Kidney capillary endothelial cell (primary cell): Measurements from ENCODE around the gene HLCS.

Experiments used
- DNase-seq: peaks from one replicate; pipeline ENCODE4 v3.0.0-alpha.2; 2018; ENCODE audit warnings: low spot score

The HLCS gene

GRCh38 chr21:36985751-36986594, 19.5 kb upstream of the HLCS start:
- DNase-seq: no peak

GRCh38 chr21:36981977-36982700, 15.7 kb upstream of the HLCS start:
- DNase-seq: no peak

DNA sequence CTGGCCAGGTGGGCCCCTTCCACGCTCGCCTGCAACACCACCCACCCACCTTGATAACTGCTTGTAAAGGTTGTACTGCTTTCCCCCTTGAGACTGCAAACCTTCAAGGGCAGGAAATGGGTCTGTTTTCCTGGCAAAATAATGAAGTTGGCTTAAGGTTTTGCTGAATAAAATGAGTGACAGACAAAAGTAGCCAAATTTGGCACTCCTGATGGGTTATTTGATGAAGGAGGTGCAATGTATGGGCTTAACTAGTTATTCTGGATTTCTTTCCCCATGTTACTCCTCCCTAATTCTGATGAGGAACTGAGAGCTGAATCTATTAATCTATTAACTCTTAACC, 14.6 kb upstream of the HLCS start:
- no peak for DNase-seq

DNA sequence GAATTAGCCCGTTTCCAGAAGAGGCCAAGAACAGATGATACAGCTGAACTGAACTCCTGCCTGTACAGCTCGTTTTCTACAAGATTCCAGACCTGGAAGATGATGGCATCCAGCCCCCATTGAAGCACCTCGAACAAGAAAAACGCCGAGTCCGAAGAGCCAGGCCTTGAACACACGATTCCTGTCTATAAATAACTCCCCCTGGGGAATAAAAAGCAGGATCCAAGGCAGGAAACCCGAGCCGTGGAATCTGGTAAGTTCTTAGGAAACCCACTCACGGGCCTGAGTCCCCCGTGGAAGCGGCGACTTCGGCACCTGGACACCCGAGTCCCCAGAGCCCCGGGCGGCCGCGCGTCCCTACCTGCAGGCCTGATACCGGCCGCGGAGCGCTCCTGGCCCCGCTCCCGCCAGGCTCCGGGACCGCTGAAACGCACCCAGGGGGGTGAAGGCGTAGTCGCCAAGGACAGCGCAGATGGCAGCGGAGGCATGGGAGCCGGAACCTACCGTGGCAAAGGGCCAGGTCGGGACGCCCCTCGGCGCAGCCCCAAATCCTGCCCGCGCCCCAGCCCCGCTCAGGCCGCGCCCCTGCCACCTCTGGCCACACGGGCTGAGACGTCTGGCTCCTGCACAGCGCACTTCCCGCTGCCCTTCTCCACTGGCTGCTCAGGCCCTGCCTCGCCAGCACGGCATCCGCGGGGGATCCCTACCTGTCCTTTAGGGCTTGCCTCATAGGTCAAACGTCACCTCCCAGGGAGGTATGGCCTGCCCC, 14.0 kb upstream of the HLCS start:
- no peak for DNase-seq

GRCh38 chr21:36976882-36977651, 10.6 kb upstream of the HLCS start:
- DNase-seq: peak; percentile 74

DNA sequence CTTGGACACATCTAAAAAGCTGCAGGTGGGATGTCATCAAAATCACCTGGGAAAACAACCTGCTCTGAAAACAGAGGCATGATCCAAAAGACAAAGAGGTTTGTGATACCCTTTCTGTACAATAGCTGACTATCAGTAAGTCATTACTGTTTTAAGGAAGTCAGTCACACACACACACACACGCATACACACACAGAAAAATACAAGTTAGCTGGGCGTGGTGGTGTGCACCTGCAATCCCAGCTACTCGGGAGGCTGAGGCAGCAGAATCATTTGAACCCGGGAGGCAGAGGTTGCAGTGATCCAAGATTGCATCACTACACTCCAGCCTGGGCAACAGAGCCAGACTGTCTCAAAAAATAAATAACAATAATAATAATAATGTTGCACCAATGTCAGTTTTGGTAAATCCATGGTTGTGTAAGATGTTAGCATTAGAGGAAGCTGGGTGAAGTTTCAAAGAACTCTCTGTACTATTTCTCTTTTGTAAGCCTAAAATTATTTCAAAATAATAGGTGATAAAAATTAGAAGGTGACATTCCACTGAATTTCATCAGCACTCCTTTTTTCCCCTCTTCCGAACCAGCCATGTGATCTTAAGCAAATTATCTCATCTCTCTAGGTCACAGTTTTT, 9.9 kb upstream of the HLCS start:
- DNase-seq: no peak

DNA sequence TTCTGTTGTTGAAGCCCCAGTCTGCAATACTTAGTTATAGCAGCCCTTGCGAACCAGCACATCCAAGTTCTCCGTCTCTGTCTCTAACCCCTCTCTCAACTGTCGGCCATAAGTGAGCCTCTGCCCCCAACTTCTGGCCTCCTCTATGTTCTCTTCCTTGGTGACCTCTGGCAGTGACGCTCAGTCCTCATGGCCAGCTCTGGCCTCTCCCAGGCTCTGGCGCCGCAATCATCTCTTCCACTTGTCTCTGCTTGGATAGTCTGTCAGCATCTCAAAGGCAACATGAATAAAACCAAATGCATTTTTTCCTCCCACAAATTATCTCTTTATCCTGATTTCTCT, 8.4 kb upstream of the HLCS start:
- no peak for DNase-seq

DNA sequence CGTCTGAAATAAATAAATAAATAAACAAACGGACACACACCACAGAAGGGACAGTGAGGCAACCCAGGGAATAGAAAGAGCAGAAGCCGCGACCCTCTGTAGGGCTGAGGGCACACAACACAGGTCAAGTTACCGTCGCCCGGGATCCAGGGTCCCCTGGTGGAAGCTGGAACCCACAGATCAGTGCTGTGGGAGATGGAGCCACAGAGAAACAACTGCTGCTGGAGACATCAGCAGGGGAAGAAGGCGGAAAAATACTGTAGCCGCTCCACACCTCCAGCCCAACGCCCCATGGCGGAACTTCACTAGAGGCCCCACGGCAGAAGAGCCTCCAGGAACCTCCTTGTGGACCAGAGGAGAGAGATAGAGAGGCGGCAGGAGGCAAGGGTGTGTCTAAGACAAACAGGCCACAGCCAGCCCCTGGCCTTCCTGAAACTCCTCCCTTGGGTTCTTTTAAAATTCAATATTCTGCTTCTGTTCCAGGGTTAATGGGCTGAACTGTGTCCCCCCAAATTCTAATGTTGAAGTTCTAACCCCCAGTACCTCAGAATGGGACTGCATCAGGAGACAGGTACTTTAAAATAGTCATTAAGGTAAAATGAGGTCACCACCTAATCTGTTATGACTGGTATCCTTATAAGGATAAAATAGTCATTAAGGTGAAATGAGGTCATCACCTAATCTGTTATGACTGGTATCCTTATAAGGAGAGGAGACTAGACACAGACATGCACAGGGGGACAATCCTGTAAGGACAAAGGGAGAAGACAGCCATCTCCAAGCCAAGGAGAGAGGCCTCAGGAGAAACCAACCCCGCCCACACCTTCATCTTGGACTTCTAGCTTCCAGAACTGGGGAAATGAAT, 7.7 kb upstream of the HLCS start:
- no peak for DNase-seq

DNA sequence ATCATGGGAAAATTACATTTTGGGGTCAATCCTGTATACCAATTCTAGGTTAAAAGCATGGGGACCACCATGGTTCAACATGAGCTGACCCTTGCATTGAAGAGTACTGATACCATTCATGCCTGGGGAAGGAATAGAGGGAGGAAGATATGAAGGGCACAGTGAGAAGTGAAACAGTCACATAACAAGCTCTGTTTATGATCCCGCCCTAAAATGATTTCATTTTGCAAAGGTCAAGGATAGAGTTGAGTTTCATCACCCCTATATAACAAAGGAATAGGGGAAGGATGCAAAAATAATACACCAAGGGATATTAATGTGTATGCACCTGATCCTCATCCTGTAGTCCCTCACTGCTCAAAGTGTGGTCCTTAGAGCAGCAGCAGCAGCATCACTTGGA, 2.5 kb upstream of the HLCS start:
- no peak for DNase-seq

DNA sequence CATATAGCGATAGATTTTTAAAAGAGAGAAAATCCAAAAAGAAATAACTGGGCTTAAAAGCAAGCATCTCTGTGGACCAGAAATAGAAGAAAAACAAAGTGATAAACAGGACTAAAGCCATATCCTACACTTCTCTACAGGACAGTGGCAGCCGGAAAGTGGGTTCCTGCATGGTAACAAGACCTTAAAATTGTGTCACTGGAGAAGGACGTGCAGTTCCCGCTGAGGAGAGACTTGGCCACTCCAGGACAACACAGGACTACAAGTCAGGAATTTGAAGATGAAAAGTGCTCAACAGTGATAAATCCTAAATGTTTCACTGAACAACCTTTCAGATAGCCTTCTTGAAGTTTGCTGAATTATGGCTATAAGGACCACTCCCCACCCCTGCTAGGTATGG, 1.9 kb upstream of the HLCS start:
- DNase-seq: no peak

DNA sequence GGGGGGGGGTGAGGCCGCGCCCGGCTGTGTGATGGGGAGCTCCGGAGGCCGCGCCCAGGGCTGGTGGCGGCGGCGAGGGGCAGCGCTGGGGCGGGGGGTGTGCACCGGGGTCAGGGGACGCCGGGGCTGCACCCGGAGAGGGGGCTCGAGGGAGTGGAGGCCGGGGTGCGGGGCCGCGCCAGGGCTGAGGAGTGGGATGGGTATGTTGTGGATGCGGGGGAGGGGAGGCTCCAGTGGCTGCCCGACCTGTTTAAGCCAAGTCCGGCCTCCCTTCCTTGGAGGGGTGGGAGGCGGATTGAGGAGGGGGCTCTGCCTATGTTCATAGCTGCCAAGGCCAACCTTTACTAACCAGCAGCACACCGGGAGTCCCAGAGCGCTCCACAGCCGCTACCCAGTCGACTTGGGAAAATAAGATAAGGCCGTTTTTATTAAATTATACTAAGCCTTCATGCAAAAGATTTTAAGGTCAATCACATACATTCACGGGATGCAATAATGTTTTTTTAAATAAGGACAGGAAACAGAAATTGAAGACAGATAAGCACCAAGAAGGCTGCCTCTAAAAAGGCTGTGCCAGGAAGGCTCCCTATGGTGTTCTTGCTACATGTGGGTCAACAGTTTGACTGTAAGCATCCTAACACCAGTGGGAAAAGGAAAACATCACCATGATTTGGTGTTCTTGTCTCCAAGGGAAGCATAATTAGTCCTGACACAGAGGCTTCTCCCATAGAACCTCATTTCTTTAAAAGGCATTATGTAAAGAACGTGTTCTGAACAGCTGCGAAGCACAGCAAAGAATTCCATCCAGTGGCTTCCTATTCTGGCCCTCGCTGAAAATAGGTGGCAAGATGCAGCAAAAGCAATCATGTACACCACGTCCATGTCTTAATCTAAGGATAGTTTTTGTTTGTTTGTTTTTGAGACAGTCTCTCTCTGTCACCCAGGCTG, 626 bp upstream of the HLCS start:
- no peak for DNase-seq

DNA sequence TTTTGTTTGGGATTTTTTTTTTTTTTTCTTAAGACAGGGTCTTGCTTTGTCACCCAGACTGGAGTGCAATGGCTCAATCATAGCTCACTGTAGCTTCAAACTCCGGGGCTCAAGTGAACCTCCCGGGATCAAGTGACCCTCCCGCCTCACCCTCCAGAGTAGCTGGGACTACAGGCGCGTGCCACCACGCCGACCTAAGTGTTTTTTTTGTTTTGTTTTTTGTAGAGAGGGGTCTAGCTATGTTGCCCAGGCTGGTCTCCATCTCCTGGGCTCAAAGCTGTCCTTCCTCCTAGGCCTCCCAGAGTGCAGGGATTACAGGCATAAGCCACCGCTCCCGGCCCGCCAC, 776 bp downstream of the HLCS start:
- no peak for DNase-seq

DNA sequence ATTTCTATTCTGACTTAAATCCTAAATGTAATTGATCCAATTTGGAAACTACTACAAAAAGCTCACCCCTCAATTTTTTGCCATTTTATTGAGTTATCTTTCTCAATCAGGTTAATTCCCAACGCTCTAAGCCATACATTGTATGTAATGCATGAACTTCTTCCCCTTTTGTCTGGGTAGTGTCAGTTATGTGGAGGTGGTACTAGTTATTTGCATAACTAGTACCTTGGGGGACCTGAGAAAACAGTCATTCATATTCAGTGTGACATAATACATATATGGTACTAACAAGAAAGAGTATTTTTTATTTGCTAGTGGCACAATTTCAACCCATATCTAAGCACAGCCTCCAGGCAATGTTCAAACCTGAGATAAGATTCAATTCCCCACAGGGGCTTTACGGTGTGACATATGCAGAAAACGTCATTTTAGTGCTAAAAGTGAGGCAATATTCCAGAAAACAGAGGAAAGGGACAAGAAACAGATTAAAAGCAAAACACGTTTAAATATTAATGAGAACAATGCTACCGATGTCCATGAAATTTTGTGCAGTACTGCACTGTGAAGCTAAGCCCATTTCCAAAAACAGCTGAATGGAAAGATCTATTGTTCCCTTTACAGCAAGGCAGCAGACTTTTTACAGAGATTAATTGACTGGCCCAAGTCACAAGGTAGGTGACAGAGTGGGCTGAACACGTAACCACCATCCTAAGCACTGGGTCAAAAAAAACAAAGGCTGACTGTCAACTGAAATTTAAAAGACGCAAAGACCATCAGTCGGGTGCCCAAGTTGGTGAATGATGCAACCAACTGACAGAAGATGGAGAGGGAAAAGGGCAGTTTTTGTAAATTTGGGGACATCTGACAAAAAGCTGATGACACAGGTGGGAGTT, 1.4 kb downstream of the HLCS start:
- no peak for DNase-seq

DNA sequence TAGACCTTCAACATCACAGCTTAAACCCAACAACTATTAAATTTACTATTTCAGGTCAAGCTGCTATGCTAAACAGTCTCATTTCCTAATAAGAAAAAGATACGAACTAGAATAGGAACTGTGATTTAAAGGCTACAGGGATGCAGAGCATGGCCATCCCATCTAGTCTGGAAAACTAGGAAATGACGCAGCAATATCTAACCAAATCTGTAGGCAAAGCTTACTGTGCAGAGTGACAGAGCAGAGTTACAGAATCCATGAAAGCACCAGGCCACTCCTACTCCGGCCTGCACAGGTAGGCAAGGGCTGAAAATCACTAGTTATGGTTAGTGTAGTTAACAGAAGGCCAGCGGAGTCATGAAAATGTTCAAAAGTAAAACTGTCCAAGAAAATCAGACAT, 2.1 kb downstream of the HLCS start:
- DNase-seq: no peak

GRCh38 chr21:36962098-36962780, 4.2 kb downstream of the HLCS start:
- DNase-seq: no peak

- no peak for DNase-seq
Observed at GRCh38 chr21:36960676-36961284, 5.7 kb downstream of the HLCS start.

- DNase-seq: no peak
Observed at GRCh38 chr21:36959020-36959835, 7.2 kb downstream of the HLCS start.
